ENCODE data around the gene FRMD8. TPM values are rescaled to one million over a fixed set of nuclear protein-coding genes. Genes with fewer than 3 reads are reported as not detected.

FRMD8 gene
- total and polyA plus RNA-seq, 8 donors = 15.8 to 31.9 (median 20.7) TPM

DNA sequence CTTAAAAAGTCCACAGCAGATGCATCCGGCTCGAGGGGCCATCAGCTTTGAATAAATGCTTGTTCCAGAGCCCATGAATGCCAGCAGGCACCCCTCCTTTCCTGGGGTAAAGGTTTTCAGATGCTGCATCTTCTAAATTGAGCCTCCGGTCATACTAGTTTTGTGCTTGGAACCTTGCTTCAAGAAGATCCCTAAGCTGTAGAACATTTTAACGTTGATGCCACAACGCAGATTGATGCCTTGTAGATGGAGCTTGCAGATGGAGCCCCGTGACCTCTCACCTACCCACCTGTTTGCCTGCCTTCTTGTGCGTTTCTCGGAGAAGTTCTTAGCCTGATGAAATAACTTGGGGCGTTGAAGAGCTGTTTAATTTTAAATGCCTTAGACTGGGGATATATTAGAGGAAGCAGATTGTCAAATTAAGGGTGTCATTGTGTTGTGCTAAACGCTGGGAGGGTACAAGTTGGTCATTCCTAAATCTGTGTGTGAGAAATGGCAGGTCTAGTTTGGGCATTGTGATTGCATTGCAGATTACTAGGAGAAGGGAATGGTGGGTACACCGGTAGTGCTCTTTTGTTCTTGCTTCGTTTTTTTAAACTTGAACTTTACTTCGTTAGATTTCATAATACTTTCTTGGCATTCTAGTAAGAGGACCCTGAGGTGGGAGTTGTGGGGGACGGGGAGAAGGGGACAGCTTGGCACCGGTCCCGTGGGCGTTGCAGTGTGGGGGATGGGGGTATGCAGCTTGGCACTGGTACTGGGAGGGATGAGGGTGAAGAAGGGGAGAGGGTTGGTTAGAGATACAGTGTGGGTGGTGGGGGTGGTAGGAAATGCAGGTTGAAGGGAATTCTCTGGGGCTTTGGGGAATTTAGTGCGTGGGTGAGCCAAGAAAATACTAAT is 38.0 kb downstream of the FRMD8 start:
- intact Hi-C loops (cut with DNase I) = loop anchor here (5.0 kb wide), 2 partner anchors 73 to 78 kb away; partner anchors contain the start of gene MALAT1 (in 1 of the 2)
- Histone ChIP-seq H3K27ac (peak overlapping the region; percentile 99 to 100), H3K4me3 (peak overlapping the region; percentile 76 to 80), H3K9me3 (no peaks in the 10 kb centered on the region), H3K27me3 (no peaks in the 10 kb centered on the region), H3K36me3 (peaks cover 0 to 43% of the 10 kb centered on the region in 2 donors), H3K4me1 (peaks cover 26 to 51% of the 10 kb centered on the region in 2 donors)
- DNase-seq = peak in 1 of 4 donors; percentile 68
- TF ChIP-seq, protein P1, sequence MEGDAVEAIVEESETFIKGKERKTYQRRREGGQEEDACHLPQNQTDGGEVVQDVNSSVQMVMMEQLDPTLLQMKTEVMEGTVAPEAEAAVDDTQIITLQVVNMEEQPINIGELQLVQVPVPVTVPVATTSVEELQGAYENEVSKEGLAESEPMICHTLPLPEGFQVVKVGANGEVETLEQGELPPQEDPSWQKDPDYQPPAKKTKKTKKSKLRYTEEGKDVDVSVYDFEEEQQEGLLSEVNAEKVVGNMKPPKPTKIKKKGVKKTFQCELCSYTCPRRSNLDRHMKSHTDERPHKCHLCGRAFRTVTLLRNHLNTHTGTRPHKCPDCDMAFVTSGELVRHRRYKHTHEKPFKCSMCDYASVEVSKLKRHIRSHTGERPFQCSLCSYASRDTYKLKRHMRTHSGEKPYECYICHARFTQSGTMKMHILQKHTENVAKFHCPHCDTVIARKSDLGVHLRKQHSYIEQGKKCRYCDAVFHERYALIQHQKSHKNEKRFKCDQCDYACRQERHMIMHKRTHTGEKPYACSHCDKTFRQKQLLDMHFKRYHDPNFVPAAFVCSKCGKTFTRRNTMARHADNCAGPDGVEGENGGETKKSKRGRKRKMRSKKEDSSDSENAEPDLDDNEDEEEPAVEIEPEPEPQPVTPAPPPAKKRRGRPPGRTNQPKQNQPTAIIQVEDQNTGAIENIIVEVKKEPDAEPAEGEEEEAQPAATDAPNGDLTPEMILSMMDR (IDR thresholded peaks at IDR 0.05) = no peak
- ATAC-seq = no peak

DNA sequence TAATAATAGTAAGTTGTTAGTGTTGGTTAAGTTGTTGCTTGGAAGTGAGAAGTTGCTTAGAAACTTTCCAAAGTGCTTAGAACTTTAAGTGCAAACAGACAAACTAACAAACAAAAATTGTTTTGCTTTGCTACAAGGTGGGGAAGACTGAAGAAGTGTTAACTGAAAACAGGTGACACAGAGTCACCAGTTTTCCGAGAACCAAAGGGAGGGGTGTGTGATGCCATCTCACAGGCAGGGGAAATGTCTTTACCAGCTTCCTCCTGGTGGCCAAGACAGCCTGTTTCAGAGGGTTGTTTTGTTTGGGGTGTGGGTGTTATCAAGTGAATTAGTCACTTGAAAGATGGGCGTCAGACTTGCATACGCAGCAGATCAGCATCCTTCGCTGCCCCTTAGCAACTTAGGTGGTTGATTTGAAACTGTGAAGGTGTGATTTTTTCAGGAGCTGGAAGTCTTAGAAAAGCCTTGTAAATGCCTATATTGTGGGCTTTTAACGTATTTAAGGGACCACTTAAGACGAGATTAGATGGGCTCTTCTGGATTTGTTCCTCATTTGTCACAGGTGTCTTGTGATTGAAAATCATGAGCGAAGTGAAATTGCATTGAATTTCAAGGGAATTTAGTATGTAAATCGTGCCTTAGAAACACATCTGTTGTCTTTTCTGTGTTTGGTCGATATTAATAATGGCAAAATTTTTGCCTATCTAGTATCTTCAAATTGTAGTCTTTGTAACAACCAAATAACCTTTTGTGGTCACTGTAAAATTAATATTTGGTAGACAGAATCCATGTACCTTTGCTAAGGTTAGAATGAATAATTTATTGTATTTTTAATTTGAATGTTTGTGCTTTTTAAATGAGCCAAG is 38.9 kb downstream of the FRMD8 start:
- DNase-seq = peak in 2 of 4 donors; percentile 49 to 63

DNA sequence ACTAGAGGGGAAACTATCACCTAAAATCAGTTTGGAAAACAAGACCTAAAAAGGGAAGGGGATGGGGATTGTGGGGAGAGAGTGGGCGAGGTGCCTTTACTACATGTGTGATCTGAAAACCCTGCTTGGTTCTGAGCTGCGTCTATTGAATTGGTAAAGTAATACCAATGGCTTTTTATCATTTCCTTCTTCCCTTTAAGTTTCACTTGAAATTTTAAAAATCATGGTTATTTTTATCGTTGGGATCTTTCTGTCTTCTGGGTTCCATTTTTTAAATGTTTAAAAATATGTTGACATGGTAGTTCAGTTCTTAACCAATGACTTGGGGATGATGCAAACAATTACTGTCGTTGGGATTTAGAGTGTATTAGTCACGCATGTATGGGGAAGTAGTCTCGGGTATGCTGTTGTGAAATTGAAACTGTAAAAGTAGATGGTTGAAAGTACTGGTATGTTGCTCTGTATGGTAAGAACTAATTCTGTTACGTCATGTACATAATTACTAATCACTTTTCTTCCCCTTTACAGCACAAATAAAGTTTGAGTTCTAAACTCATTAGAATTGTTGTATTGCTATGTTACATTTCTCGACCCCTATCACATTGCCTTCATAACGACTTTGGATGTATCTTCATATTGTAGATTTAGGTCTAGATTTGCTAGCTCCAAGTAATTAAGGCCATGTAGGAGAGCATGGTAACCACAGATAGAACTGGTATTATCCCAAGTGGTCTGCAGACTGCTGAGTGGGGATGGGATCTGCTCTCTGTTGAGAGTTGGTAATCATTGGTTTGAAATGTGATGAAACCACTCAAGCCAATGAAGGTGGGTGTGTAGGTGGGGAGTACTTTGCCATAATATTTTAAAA is 39.8 kb downstream of the FRMD8 start:
- H3K9me3 ChIP-seq = no peaks in the 10 kb centered on the region
- intact Hi-C loops (cut with DNase I) = no loop called here
- H3K27ac ChIP-seq = peak overlapping the region; percentile 99 to 100
- DNase-seq (peak in 2 of 4 donors; percentile 29 to 74), ATAC-seq (no peak)
- H3K4me1 ChIP-seq = peaks cover 23 to 51% of the 10 kb centered on the region in 2 donors
- H3K4me3 ChIP-seq = peak overlapping the region; percentile 76 to 80
- H3K36me3 ChIP-seq = peaks cover 0 to 43% of the 10 kb centered on the region in 2 donors
- no peaks in the 10 kb centered on the region for H3K27me3 ChIP-seq
- TF ChIP-seq, protein P1 (IDR thresholded peaks at IDR 0.05) = no peak

More for the DNA sequence above, 38.9 kb downstream of the FRMD8 start:
- H3K27ac ChIP-seq = peak overlapping the region; percentile 99 to 100
- H3K9me3 ChIP-seq = no peaks in the 10 kb centered on the region
- intact Hi-C loops (cut with DNase I) = no loop called here
- TF ChIP-seq, protein P1 (IDR thresholded peaks at IDR 0.05) = peak in 1 of 2 donors; percentile 49
- peaks cover 0 to 43% of the 10 kb centered on the region in 2 donors for H3K36me3 ChIP-seq
- no peaks in the 10 kb centered on the region for H3K27me3 ChIP-seq
- peak overlapping the region; percentile 76 to 80 for H3K4me3 ChIP-seq
- no peak for ATAC-seq
- peaks cover 27 to 51% of the 10 kb centered on the region in 2 donors for H3K4me1 ChIP-seq

DNA sequence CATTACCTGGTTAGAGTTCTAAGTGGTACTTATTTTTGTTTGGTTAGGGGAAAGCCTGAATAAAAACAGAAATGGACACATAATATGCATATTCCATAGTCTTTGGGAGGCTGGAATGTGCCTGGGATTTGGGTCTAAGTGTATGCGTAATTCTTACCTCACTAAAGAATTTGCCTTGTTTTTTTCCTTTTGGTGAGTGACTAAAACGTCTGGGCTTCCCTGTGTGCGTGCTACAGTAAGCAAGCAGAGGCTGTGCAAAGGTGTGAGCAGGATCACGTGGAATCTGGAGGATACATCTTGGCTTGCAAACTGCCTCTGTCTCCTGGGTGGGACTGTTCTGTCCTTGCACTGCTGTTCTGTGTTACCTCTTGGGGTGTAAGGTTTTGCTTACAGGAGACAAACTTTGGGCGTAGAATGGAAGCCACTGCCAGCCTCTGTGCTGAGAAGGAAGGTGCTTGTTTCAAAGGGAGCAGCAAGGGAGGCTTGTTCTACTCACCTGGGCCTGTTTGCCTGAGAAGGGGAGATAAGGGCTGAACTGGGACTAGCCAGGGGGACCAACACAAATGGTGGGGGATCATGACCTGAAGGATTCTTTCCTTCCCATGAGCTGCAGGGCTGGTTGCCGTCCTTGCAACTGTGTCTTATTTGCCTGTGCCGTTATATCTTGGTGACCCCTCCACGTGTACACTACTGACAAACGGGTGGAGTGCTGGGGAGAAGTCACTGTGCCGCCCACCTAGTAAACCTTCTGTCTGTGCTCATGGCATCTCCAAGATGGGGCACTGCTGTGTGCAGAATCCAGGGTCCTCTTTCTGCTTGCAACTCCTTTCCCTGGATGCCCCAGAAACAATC is 40.6 kb downstream of the FRMD8 start:
- H3K27me3 ChIP-seq = no peaks in the 10 kb centered on the region
- peaks cover 0 to 46% of the 10 kb centered on the region in 2 donors for H3K36me3 ChIP-seq
- ATAC-seq (peak; percentile 3), DNase-seq (peak in 1 of 4 donors; percentile 68)
- peaks cover 23 to 55% of the 10 kb centered on the region in 2 donors for H3K4me1 ChIP-seq
- H3K27ac ChIP-seq = peak overlapping the region; percentile 99 to 100
- TF ChIP-seq, protein P1 (IDR thresholded peaks at IDR 0.05) = no peak
- intact Hi-C loops (cut with DNase I) = no loop called here
- H3K4me3 ChIP-seq = peak overlapping the region; percentile 76 to 80
- H3K9me3 ChIP-seq = no peaks in the 10 kb centered on the region
